Measurements from ENCODE around the gene UBE2L3.

GRCh38 chr22:21624120-21624879 is 56.8 kb downstream of the UBE2L3 start:
- TF ChIP-seq EZH2 (IDR thresholded peaks at IDR 0.05) (no peak), POLR2AphosphoS5 (IDR thresholded peaks at IDR 0.05; ENCODE audit: borderline replicate concordance, low read depth, low read length) (no peak), FOXP2 (optimal IDR thresholded peaks at IDR 0.05; ENCODE audit: control extremely low read depth, extremely low read length, insufficient read depth) (no peak)
